Endothelial cell of umbilical vein (primary cell): Measurements from ENCODE around the gene CASP6. TPM values are rescaled to one million over a fixed set of nuclear protein-coding genes. Genes with fewer than 3 reads are reported as not detected.

ENCODE experiments used
- BruUV-seq: library from RNA; stranded (reverse); fragments of 400-500 nt; replicated peaks from 2 replicates; lab custom pipeline; 2021; lab: Mats Ljungman, UMichigan
- CTCF ChIA-PET: fragments of 300-600, 350-600 bp; sonication (Branson Sonifier 250); formaldehyde crosslinking; loops from one replicate; lab custom pipeline; 2021; ENCODE audit warnings: antibody characterized with exemption, inconsistent platforms; lab: Charles Lee
- POLR2A ChIA-PET: fragments of 300-600, 350-600 bp; sonication (Branson Sonifier 250); formaldehyde crosslinking; loops from one replicate; lab custom pipeline; 2021; ENCODE audit warnings: antibody characterized with exemption, inconsistent platforms; lab: Charles Lee
- DNase-seq: peaks from one replicate; pipeline ENCODE4 v3.0.0-alpha.2; 2011; ENCODE audit warnings: low read depth, low spot score
- FAIRE-seq: peaks from 2 replicates; lab custom pipeline; 2011; peaks lifted over from hg19 to GRCh38; lab: Jason Lieb, UNC
- H2AFZ ChIP-seq: 2 replicates; pipeline ENCODE4 v1.6.0; 2012; ENCODE audit warnings: low read depth, low read length, control low read depth, inconsistent platforms
- H3K27ac ChIP-seq: 2 replicates; pipeline ENCODE4 v1.5.1; 2011; ENCODE audit warnings: low read depth, mild to moderate bottlenecking, control low read depth, low read length, moderate library complexity; ENCODE audit not compliant: insufficient read depth
- H3K27me3 ChIP-seq, 2 experiments: 2 replicates each; pipeline versions ENCODE4 v1.6.0 to v1.6.1; 2011; ENCODE audit warnings: low read length in 2 of 2, mixed read lengths in 1 of 2; ENCODE audit not compliant: control insufficient read depth in 2 of 2, insufficient read depth in 2 of 2
- H3K36me3 ChIP-seq, 2 experiments: 2 replicates in 1 of 2; 3 replicates in 1 of 2; pipeline ENCODE4 v1.5.1; 2011; ENCODE audit warnings: low read length in 2 of 2, mild to moderate bottlenecking in 1 of 2, moderate library complexity in 1 of 2; ENCODE audit not compliant: control insufficient read depth in 2 of 2, insufficient read depth in 2 of 2; ENCODE audit errors: extremely low read depth in 1 of 2
- H3K4me1 ChIP-seq: 3 replicates; pipeline ENCODE4 v1.5.1; 2011; ENCODE audit warnings: mild to moderate bottlenecking, low read length; ENCODE audit not compliant: control insufficient read depth, insufficient read depth; ENCODE audit errors: extremely low read depth
- H3K4me2 ChIP-seq: 2 replicates; pipeline ENCODE4 v1.6.1; 2011; ENCODE audit warnings: low read length, control low read depth, mixed read lengths; ENCODE audit not compliant: insufficient read depth
- H3K4me3 ChIP-seq, 3 experiments: fragments of 200-600 bp in 1 of 3; sonication (generic), shearing (Covaris generic) in 1 of 3; replicated peaks in 1 of 3; 2 replicates each; pipeline ENCODE4 v1.5.1; 2011 to 2016; ENCODE audit warnings: control low read depth in 3 of 3, low read length in 3 of 3, mild to moderate bottlenecking in 2 of 3, inconsistent platforms in 1 of 3, low read depth in 1 of 3, moderate library complexity in 1 of 3; ENCODE audit not compliant: insufficient read depth in 1 of 3
- H3K79me2 ChIP-seq: 2 replicates; pipeline ENCODE4 v1.6.0; 2012; ENCODE audit warnings: low read length, inconsistent platforms; ENCODE audit not compliant: control insufficient read depth, insufficient read depth
- H3K9ac ChIP-seq: replicated peaks from 2 replicates; pipeline ENCODE3; 2011; ENCODE audit warnings: low read length, control low read depth; ENCODE audit not compliant: insufficient read depth; ENCODE audit errors: extremely low read depth
- H3K9me1 ChIP-seq: replicated peaks from 3 replicates; pipeline ENCODE4 v1.6.0; 2011; ENCODE audit warnings: mild to moderate bottlenecking, low read length; ENCODE audit not compliant: control insufficient read depth, insufficient read depth; ENCODE audit errors: extremely low read depth
- H3K9me3 ChIP-seq: replicated peaks from 2 replicates; pipeline ENCODE4 v1.5.1; 2012; ENCODE audit warnings: low read length, inconsistent platforms; ENCODE audit not compliant: control insufficient read depth, insufficient read depth
- H4K20me1 ChIP-seq: replicated peaks from 2 replicates; pipeline ENCODE3; 2011; ENCODE audit warnings: mild to moderate bottlenecking, low read length; ENCODE audit not compliant: control insufficient read depth, insufficient read depth; ENCODE audit errors: extremely low read depth
- CTCF ChIP-seq, 2 donors: IDR thresholded peaks; 1 replicate in 1 of 2; 2 replicates in 1 of 2; pipeline ENCODE4 v1.5.1; 2011; ENCODE audit warnings: low read length in 2 of 2, mild to moderate bottlenecking in 2 of 2, moderate library complexity in 2 of 2, control low read depth in 1 of 2, inconsistent platforms in 1 of 2, low read depth in 1 of 2; ENCODE audit not compliant: insufficient read depth in 1 of 2; ENCODE audit errors: extremely low read depth in 1 of 2
- EZH2 ChIP-seq: IDR thresholded peaks from 2 replicates; pipeline ENCODE4 v1.6.1; 2012; ENCODE audit warnings: borderline replicate concordance, low read depth, mild to moderate bottlenecking, moderate library complexity, low read length, inconsistent platforms; ENCODE audit not compliant: severe bottlenecking
- FOS ChIP-seq: IDR thresholded peaks from 2 replicates; pipeline ENCODE4 v1.6.1; 2011; ENCODE audit warnings: mild to moderate bottlenecking, low read length, moderate library complexity, borderline replicate concordance; ENCODE audit not compliant: insufficient read depth
- GATA2 ChIP-seq: IDR thresholded peaks from 2 replicates; pipeline ENCODE4 v1.7.0; 2011; ENCODE audit warnings: low read depth, mild to moderate bottlenecking, moderate library complexity, mixed read lengths, low read length; ENCODE audit not compliant: insufficient read length, insufficient read depth
- JUN ChIP-seq: IDR thresholded peaks from 2 replicates; pipeline ENCODE4 v1.6.1; 2011; ENCODE audit warnings: borderline replicate concordance, low read depth; ENCODE audit not compliant: insufficient read length, insufficient read depth
- MAX ChIP-seq: IDR thresholded peaks from 2 replicates; pipeline ENCODE4 v1.6.1; 2011; ENCODE audit not compliant: insufficient read depth, insufficient read length
- MYC ChIP-seq: IDR thresholded peaks from one replicate; pipeline ENCODE4 v1.6.1; 2011; ENCODE audit warnings: mild to moderate bottlenecking, low read depth, low read length
- POLR2A ChIP-seq: IDR thresholded peaks from 2 replicates; pipeline ENCODE4 v1.6.1; 2012; ENCODE audit warnings: low read depth, mild to moderate bottlenecking, control low read depth, low read length
- POLR2AphosphoS5 ChIP-seq: IDR thresholded peaks from 2 replicates; pipeline ENCODE4 v1.6.1; 2012; ENCODE audit warnings: low read depth, mild to moderate bottlenecking, control low read depth, low read length, moderate library complexity; ENCODE audit not compliant: insufficient read depth
- dilution Hi-C: fragments of 300-500 bp; cut with MboI; formaldehyde crosslinking; loops from one replicate; pipeline ENCODE4 v1.15.0; 2019; ENCODE audit warnings: low sequenced_read_pairs; ENCODE audit not compliant: extremely low pct_ligation_motif_present
- intact Hi-C: fragments of 100-400 bp; cut with micrococcal nuclease; formaldehyde crosslinking; loops from one replicate; pipeline ENCODE4 v1.10.0; 2022
- polyA plus RNA-seq, 4 experiments: library from polyadenylated mRNA; depleted of rRNA in 3 of 4; stranded (reverse) in 3 of 4; unstranded in 1 of 4; fragments of >200 nt; gene quantifications; 2 replicates each; pipeline versions ENCODE4 v1.2.1 to v1.2.3, GENCODE V29; 2011 to 2012; ENCODE audit warnings: missing spikeins in 1 of 4
- total RNA-seq: library from RNA; stranded (reverse); gene quantifications from 2 replicates; pipeline ENCODE4 v1.2.3, GENCODE V29; 2021

Gene CASP6
- total and polyA plus RNA-seq, 2 donors (not counting 3 experiments of a cell fraction or from before 2014, with no cell fraction given), result 35.4 to 52.1 TPM

- DNase-seq, result no peak
- Histone ChIP-seq H3K4me2 (no peak overlapping the region), H3K4me3 (no peak overlapping the region), H3K36me3 (no peaks in the 10 kb centered on the region), H3K4me1 (no peaks in the 10 kb centered on the region), H3K9me3 (no peaks in the 10 kb centered on the region), H3K79me2 (no peaks in the 10 kb centered on the region), H2AFZ (no peak overlapping the region), H3K9me1 (no peaks in the 10 kb centered on the region), H3K9ac (no peak overlapping the region), H3K27me3 (no peaks in the 10 kb centered on the region), H3K27ac (no peak overlapping the region), H4K20me1 (no peaks in the 10 kb centered on the region)
- dilution Hi-C loops, result no loop called here
- ChIA-PET CTCF (interaction anchor here (1.0 to 1.1 kb wide), 2 partner anchors 10 to 230 kb away, joined by 3 to 4 read pairs; no protein-coding TSS in a partner anchor), POLR2A (no interaction called here)
- TF ChIP-seq JUN (no peak), POLR2AphosphoS5 (no peak), MAX (no peak), CTCF (IDR thresholded peaks at IDR 0.05; ENCODE audit: extremely low read depth in 1 of 2, insufficient read depth in 1 of 2, low read depth in 1 of 2, low read length in 2 of 2) (no peak), POLR2A (no peak), EZH2 (no peak), MYC (no peak), FOS (no peak), GATA2 (no peak)
- intact Hi-C loops, result no loop called here
- no TSS peak for BruUV-seq
- no peak for FAIRE-seq
Observed at GRCh38 chr4:109662771-109663170, 40.5 kb downstream of the CASP6 start.
